ENCODE results near the gene UBE2I.

Gene UBE2I

GRCh38 chr16:1320097-1320496 lies 10.7 kb downstream of the UBE2I start:
- no peak for DNase-seq (ENCODE audit: low read depth)
- TF ChIP-seq, protein P1, sequence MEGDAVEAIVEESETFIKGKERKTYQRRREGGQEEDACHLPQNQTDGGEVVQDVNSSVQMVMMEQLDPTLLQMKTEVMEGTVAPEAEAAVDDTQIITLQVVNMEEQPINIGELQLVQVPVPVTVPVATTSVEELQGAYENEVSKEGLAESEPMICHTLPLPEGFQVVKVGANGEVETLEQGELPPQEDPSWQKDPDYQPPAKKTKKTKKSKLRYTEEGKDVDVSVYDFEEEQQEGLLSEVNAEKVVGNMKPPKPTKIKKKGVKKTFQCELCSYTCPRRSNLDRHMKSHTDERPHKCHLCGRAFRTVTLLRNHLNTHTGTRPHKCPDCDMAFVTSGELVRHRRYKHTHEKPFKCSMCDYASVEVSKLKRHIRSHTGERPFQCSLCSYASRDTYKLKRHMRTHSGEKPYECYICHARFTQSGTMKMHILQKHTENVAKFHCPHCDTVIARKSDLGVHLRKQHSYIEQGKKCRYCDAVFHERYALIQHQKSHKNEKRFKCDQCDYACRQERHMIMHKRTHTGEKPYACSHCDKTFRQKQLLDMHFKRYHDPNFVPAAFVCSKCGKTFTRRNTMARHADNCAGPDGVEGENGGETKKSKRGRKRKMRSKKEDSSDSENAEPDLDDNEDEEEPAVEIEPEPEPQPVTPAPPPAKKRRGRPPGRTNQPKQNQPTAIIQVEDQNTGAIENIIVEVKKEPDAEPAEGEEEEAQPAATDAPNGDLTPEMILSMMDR (IDR thresholded peaks at IDR 0.05; ENCODE audit: low read length, missing control alignments) = no peak
- no peak overlapping the region for H3K4me3 ChIP-seq (replicated peaks; ENCODE audit: low read depth, low read length)

- no peak for DNase-seq (ENCODE audit: low read depth)
- TF ChIP-seq, protein P1 (IDR thresholded peaks at IDR 0.05; ENCODE audit: low read length, missing control alignments) = no peak
- H3K4me3 ChIP-seq (replicated peaks; ENCODE audit: low read depth, low read length) = no peak overlapping the region
Measured at GRCh38 chr16:1320658-1321240, 11.3 kb downstream of the UBE2I start.

- DNase-seq (ENCODE audit: low read depth) = no peak
- TF ChIP-seq, protein P1 (IDR thresholded peaks at IDR 0.05; ENCODE audit: low read length, missing control alignments) = no peak
- H3K4me3 ChIP-seq (replicated peaks; ENCODE audit: low read depth, low read length) = no peak overlapping the region
Measured at GRCh38 chr16:1322407-1322806, 13.0 kb downstream of the UBE2I start.

- DNase-seq (ENCODE audit: low read depth) = no peak
- TF ChIP-seq, protein P1 (IDR thresholded peaks at IDR 0.05; ENCODE audit: low read length, missing control alignments) = no peak
- no peak overlapping the region for H3K4me3 ChIP-seq (replicated peaks; ENCODE audit: low read depth, low read length)
Measured at GRCh38 chr16:1323296-1324239, 14.1 kb downstream of the UBE2I start.

DNA sequence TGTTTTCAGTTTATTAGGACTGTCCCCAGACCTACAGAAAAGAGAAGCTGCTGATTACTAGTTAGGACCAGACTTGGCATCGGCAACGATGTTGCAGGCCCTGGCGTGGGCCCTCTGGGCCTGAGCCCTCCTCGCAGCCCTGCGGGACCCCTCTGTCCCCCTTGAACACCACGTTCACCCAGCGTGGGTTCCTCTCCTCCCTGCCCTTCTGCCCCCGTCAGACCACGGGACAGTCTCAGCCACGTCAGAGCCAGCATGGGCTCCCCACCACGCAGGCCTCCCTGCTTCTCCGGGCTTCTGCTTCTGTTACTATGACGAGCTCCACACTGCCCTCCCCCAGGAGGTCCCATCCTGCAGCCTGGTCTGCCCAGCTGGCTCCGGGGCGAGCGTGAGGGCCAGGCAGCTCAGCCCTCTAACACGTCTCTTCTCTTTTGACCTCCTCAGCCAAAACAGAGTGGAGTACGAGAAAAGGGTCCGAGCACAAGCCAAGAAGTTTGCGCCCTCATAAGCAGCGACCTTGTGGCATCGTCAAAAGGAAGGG lies 14.9 kb downstream of the UBE2I start:
- TF ChIP-seq, protein P1 (IDR thresholded peaks at IDR 0.05; ENCODE audit: low read length, missing control alignments) = no peak
- H3K4me3 ChIP-seq (replicated peaks; ENCODE audit: low read depth, low read length) = no peak overlapping the region
- no peak for DNase-seq (ENCODE audit: low read depth)

- TF ChIP-seq, protein P1 (IDR thresholded peaks at IDR 0.05; ENCODE audit: low read length, missing control alignments) = no peak
- no peak overlapping the region for H3K4me3 ChIP-seq (replicated peaks; ENCODE audit: low read depth, low read length)
- DNase-seq (ENCODE audit: low read depth) = no peak
Measured at GRCh38 chr16:1325261-1325660, 15.8 kb downstream of the UBE2I start.
